Esophagus muscularis mucosa (tissue), 4 donors: Measurements from ENCODE around the gene DOCK1. TPM values are rescaled to one million over a fixed set of nuclear protein-coding genes. Genes with fewer than 3 reads are reported as not detected.

Source experiments
- DNase-seq: peaks from one replicate; pipeline ENCODE4 v3.0.0-alpha.2; 2017; ENCODE audit errors: extremely low spot score
- H3K27ac ChIP-seq, 4 donors: fragments of 200-600 bp; sonication (generic); replicated peaks in 1 of 4; 1 replicate in 3 of 4; 2 replicates in 1 of 4; pipeline ENCODE4 v1.5.1; 2016 to 2019; ENCODE audit warnings: mild to moderate bottlenecking in 1 of 4
- H3K27me3 ChIP-seq, 4 donors: fragments of 200-600 bp; sonication (generic); one replicate each; pipeline versions ENCODE4 v1.5.1 to v1.6.0; 2016 to 2019
- H3K36me3 ChIP-seq, 4 donors: fragments of 200-600 bp; sonication (generic); one replicate each; pipeline ENCODE4 v1.5.1; 2016 to 2019
- H3K4me1 ChIP-seq, 4 donors: fragments of 200-600 bp; sonication (generic); one replicate each; pipeline ENCODE4 v1.5.1; 2016 to 2019
- H3K4me3 ChIP-seq, 4 donors: fragments of 200-600 bp; sonication (generic); 1 replicate in 2 of 4; 2 replicates in 2 of 4; pipeline ENCODE4 v1.5.1; 2016 to 2019; ENCODE audit warnings: mild to moderate bottlenecking in 4 of 4, moderate library complexity in 1 of 4
- H3K9me3 ChIP-seq, 4 donors: fragments of 200-600 bp; sonication (generic); 1 replicate in 3 of 4; 2 replicates in 1 of 4; pipeline ENCODE4 v1.5.1; 2016 to 2019
- CTCF ChIP-seq, 3 experiments: fragments of 200-600 bp in 2 of 3; fragments of 450-650 bp in 1 of 3; sonication (generic) in 2 of 3; IDR thresholded peaks; one replicate each; pipeline ENCODE4 v1.5.1; 2017 to 2019; ENCODE audit warnings: antibody characterized with exemption in 3 of 3, mild to moderate bottlenecking in 2 of 3, moderate library complexity in 1 of 3
- EP300 ChIP-seq: sonication (generic); formaldehyde crosslinking; IDR thresholded peaks from one replicate; pipeline ENCODE4 v1.6.1; 2017; ENCODE audit warnings: antibody characterized with exemption
- POLR2A ChIP-seq: fragments of 450-650 bp; IDR thresholded peaks from one replicate; pipeline ENCODE4 v1.6.1; 2017; ENCODE audit warnings: antibody characterized with exemption, moderate library complexity, mild to moderate bottlenecking, low read depth
- POLR2AphosphoS5 ChIP-seq, 2 donors: sonication (generic); formaldehyde crosslinking; IDR thresholded peaks; one replicate each; pipeline ENCODE4 v1.6.1; 2017; ENCODE audit warnings: antibody characterized with exemption in 2 of 2
- WGBS: methylation state at CpG from one replicate; pipeline ENCODE4 v1.1.5; 2018; 5-methylcytosine and 5-hydroxymethylcytosine counted together
- intact Hi-C: fragments of 100-400 bp; cut with DNase I; formaldehyde crosslinking; loops from one replicate; pipeline ENCODE4 v1.15.1; 2023
- total RNA-seq, 4 donors: library from RNA; depleted of rRNA; stranded (reverse); fragments of >200 nt; gene quantifications; one replicate each; pipeline versions ENCODE4 v1.1.0 to v1.2.1, GENCODE V29; 2016

Gene DOCK1
- total RNA-seq, 4 donors from 2014 or later = 41.4 to 60.3 (median 55.3) TPM

GRCh38 chr10:127175357-127176110, 270.3 kb downstream of the DOCK1 start:
- H3K4me3 ChIP-seq = no peak overlapping the region
- no peaks in the 10 kb centered on the region for H3K9me3 ChIP-seq
- no peak for DNase-seq
- no peak overlapping the region for H3K27ac ChIP-seq
- 96% methylated on average over 18 of the region's 40 CpGs for WGBS
- H3K4me1 ChIP-seq = no peaks in the 10 kb centered on the region
- intact Hi-C loops = no loop called here
- H3K36me3 ChIP-seq = peaks cover 0 to 29% (median 10%) of the 10 kb centered on the region in 4 donors
- no peaks in the 10 kb centered on the region for H3K27me3 ChIP-seq
- no peak for TF ChIP-seq POLR2A
- no peak for TF ChIP-seq CTCF (IDR thresholded peaks at IDR 0.05)
- TF ChIP-seq EP300 = no peak
- no peak for TF ChIP-seq POLR2AphosphoS5 (IDR thresholded peaks at IDR 0.05)

- peaks cover 0 to 29% (median 10%) of the 10 kb centered on the region in 4 donors for H3K36me3 ChIP-seq
- no peak for DNase-seq
- intact Hi-C loops = no loop called here
- no peak for TF ChIP-seq POLR2A
- TF ChIP-seq CTCF (IDR thresholded peaks at IDR 0.05) = no peak
- no peak for TF ChIP-seq EP300
- TF ChIP-seq POLR2AphosphoS5 (IDR thresholded peaks at IDR 0.05) = no peak
- H3K4me3 ChIP-seq = no peak overlapping the region
- H3K4me1 ChIP-seq = no peaks in the 10 kb centered on the region
- no peak overlapping the region for H3K27ac ChIP-seq
- no peaks in the 10 kb centered on the region for H3K9me3 ChIP-seq
- no peaks in the 10 kb centered on the region for H3K27me3 ChIP-seq
- WGBS = 89% methylated on average over 16 of the region's 16 CpGs
Measured at GRCh38 chr10:127176649-127177048, 271.4 kb downstream of the DOCK1 start.

- intact Hi-C loops = no loop called here
- WGBS = 94% methylated on average over 6 of the region's 6 CpGs
- H3K36me3 ChIP-seq = peaks cover 0 to 22% (median 10%) of the 10 kb centered on the region in 4 donors
- H3K9me3 ChIP-seq = no peaks in the 10 kb centered on the region
- H3K27ac ChIP-seq = no peak overlapping the region
- H3K27me3 ChIP-seq = peaks cover 0 to 3% (median 0%) of the 10 kb centered on the region in 4 donors
- no peak overlapping the region for H3K4me3 ChIP-seq
- no peaks in the 10 kb centered on the region for H3K4me1 ChIP-seq
- TF ChIP-seq EP300 (no peak), POLR2AphosphoS5 (IDR thresholded peaks at IDR 0.05) (no peak), CTCF (IDR thresholded peaks at IDR 0.05) (no peak), POLR2A (no peak)
- DNase-seq = no peak
Measured at GRCh38 chr10:127179612-127180250, 274.5 kb downstream of the DOCK1 start.

GRCh38 chr10:127182161-127182560, 276.9 kb downstream of the DOCK1 start:
- Histone ChIP-seq H3K27ac (no peak overlapping the region), H3K4me3 (no peak overlapping the region), H3K9me3 (no peaks in the 10 kb centered on the region), H3K27me3 (peaks cover 0 to 4% (median 0%) of the 10 kb centered on the region in 4 donors), H3K4me1 (no peaks in the 10 kb centered on the region), H3K36me3 (peaks cover 0 to 13% (median 4%) of the 10 kb centered on the region in 4 donors)
- DNase-seq = no peak
- TF ChIP-seq POLR2A (no peak), POLR2AphosphoS5 (IDR thresholded peaks at IDR 0.05) (no peak), CTCF (IDR thresholded peaks at IDR 0.05) (no peak), EP300 (no peak)
- 91% methylated on average over 4 of the region's 4 CpGs for WGBS
- intact Hi-C loops = no loop called here
